ENCODE results near the gene SYNGR4.

Gene SYNGR4

GRCh38 chr19:48417421-48417820 is 53.3 kb downstream of the SYNGR4 start:
- H2AFZ ChIP-seq (ENCODE audit: low read depth, low read length): no peak overlapping the region
- no peaks in the 10 kb centered on the region for H3K36me3 ChIP-seq (ENCODE audit: insufficient read depth, low read length)
- no peak overlapping the region for H3K4me3 ChIP-seq (ENCODE audit: low read depth in 1 of 2, low read length in 2 of 2)
- DNase-seq (no peak), ATAC-seq (ENCODE audit: insufficient read depth, low read depth) (no peak)
- no peaks in the 10 kb centered on the region for H3K79me2 ChIP-seq (ENCODE audit: insufficient read depth, low read length)
- TF ChIP-seq CTCF (IDR thresholded peaks at IDR 0.05; ENCODE audit: borderline replicate concordance, extremely low read depth, low read length, poor library complexity, severe bottlenecking) (no peak), EZH2 (IDR thresholded peaks at IDR 0.05; ENCODE audit: borderline replicate concordance, low read depth, low read length, severe bottlenecking) (no peak)
- no peaks in the 10 kb centered on the region for H3K27me3 ChIP-seq (ENCODE audit: insufficient read depth, low read length, poor library complexity)
- H3K9ac ChIP-seq (ENCODE audit: low read depth, low read length): no peak overlapping the region
- no peaks in the 10 kb centered on the region for H3K4me1 ChIP-seq (ENCODE audit: insufficient read depth, low read length)
- H3K9me3 ChIP-seq (ENCODE audit: insufficient read depth, low read length, severe bottlenecking): no peaks in the 10 kb centered on the region
- H3K4me2 ChIP-seq (ENCODE audit: insufficient read depth, low read length): no peak overlapping the region
- H4K20me1 ChIP-seq (ENCODE audit: insufficient read depth, low read length): no peaks in the 10 kb centered on the region
- H3K27ac ChIP-seq (ENCODE audit: low read length): no peak overlapping the region

- TF ChIP-seq CTCF (IDR thresholded peaks at IDR 0.05; ENCODE audit: borderline replicate concordance, extremely low read depth, low read length, poor library complexity, severe bottlenecking) (no peak), EZH2 (IDR thresholded peaks at IDR 0.05; ENCODE audit: borderline replicate concordance, low read depth, low read length, severe bottlenecking) (no peak)
- Histone ChIP-seq H2AFZ (ENCODE audit: low read depth, low read length) (no peak overlapping the region), H3K9ac (ENCODE audit: low read depth, low read length) (no peak overlapping the region), H4K20me1 (ENCODE audit: insufficient read depth, low read length) (no peaks in the 10 kb centered on the region), H3K4me3 (ENCODE audit: low read depth in 1 of 2, low read length in 2 of 2) (no peak overlapping the region), H3K27me3 (ENCODE audit: insufficient read depth, low read length, poor library complexity) (no peaks in the 10 kb centered on the region), H3K9me3 (ENCODE audit: insufficient read depth, low read length, severe bottlenecking) (no peaks in the 10 kb centered on the region), H3K79me2 (ENCODE audit: insufficient read depth, low read length) (no peaks in the 10 kb centered on the region), H3K36me3 (ENCODE audit: insufficient read depth, low read length) (no peaks in the 10 kb centered on the region), H3K27ac (ENCODE audit: low read length) (no peak overlapping the region), H3K4me1 (ENCODE audit: insufficient read depth, low read length) (no peaks in the 10 kb centered on the region), H3K4me2 (ENCODE audit: insufficient read depth, low read length) (no peak overlapping the region)
- ATAC-seq (ENCODE audit: insufficient read depth, low read depth) (no peak), DNase-seq (no peak)
These were observed 54.3 kb downstream of the SYNGR4 start for GRCh38 chr19:48418317-48419064.

- TF ChIP-seq CTCF (IDR thresholded peaks at IDR 0.05; ENCODE audit: borderline replicate concordance, extremely low read depth, low read length, poor library complexity, severe bottlenecking): no peak
- TF ChIP-seq EZH2 (IDR thresholded peaks at IDR 0.05; ENCODE audit: borderline replicate concordance, low read depth, low read length, severe bottlenecking): no peak
- Histone ChIP-seq H3K79me2 (ENCODE audit: insufficient read depth, low read length) (no peaks in the 10 kb centered on the region), H2AFZ (ENCODE audit: low read depth, low read length) (no peak overlapping the region), H3K4me2 (ENCODE audit: insufficient read depth, low read length) (no peak overlapping the region), H3K9ac (ENCODE audit: low read depth, low read length) (no peak overlapping the region), H3K36me3 (ENCODE audit: insufficient read depth, low read length) (no peaks in the 10 kb centered on the region), H3K9me3 (ENCODE audit: insufficient read depth, low read length, severe bottlenecking) (no peaks in the 10 kb centered on the region), H3K27ac (ENCODE audit: low read length) (no peak overlapping the region), H4K20me1 (ENCODE audit: insufficient read depth, low read length) (no peaks in the 10 kb centered on the region), H3K4me3 (ENCODE audit: low read depth in 1 of 2, low read length in 2 of 2) (no peak overlapping the region), H3K4me1 (ENCODE audit: insufficient read depth, low read length) (no peaks in the 10 kb centered on the region), H3K27me3 (ENCODE audit: insufficient read depth, low read length, poor library complexity) (no peaks in the 10 kb centered on the region)
- DNase-seq (peak; percentile 67), ATAC-seq (ENCODE audit: insufficient read depth, low read depth) (peak; percentile 84)
These were observed 55.2 kb downstream of the SYNGR4 start for GRCh38 chr19:48419158-48419920.

All from DND-41 (cell line).